GM23338 (cell line): ENCODE data around the gene TTLL6. TPM values are rescaled to one million over a fixed set of nuclear protein-coding genes. Genes with fewer than 3 reads are reported as not detected.

ENCODE experiments used
- ATAC-seq: fragments of 200-7000 bp; cut with Tn5 transposase; 3 replicates; pipeline ENCODE4 v1.9.1; 2020
- DNase-seq: peaks from one replicate; pipeline ENCODE4 v3.0.0-alpha.2; 2015; ENCODE audit warnings: low spot score
- H2AFZ ChIP-seq: fragments of 200-600 bp; sonication (generic); 2 replicates; pipeline ENCODE4 v1.8.0; 2016; ENCODE audit warnings: antibody characterized with exemption, mild to moderate bottlenecking, moderate library complexity
- H3F3A ChIP-seq: fragments of 200-600 bp; sonication (generic); replicated peaks from 2 replicates; pipeline ENCODE4 v1.8.0; 2017; ENCODE audit warnings: antibody characterized with exemption, mixed run types, low read depth
- H3K27ac ChIP-seq: fragments of 200-600 bp; sonication (generic); 2 replicates; pipeline ENCODE4 v1.6.1; 2016; ENCODE audit warnings: low read depth
- H3K27me3 ChIP-seq: fragments of 200-600 bp; sonication (generic); 2 replicates; pipeline ENCODE4 v1.8.0; 2016; ENCODE audit warnings: mild to moderate bottlenecking, mixed run types, moderate library complexity; ENCODE audit not compliant: insufficient read depth
- H3K36me3 ChIP-seq: fragments of 200-600 bp; sonication (generic); 2 replicates; pipeline ENCODE4 v1.8.0; 2016; ENCODE audit warnings: mild to moderate bottlenecking; ENCODE audit not compliant: insufficient read depth
- H3K4me1 ChIP-seq: fragments of 200-600 bp; sonication (generic); 2 replicates; pipeline ENCODE4 v1.8.0; 2016; ENCODE audit warnings: mild to moderate bottlenecking, moderate library complexity; ENCODE audit not compliant: insufficient read depth
- H3K4me2 ChIP-seq: fragments of 200-600 bp; sonication (generic); 2 replicates; pipeline ENCODE4 v1.7.1; 2017; ENCODE audit warnings: mixed run types
- H3K4me3 ChIP-seq: fragments of 200-600 bp; sonication (generic); 2 replicates; pipeline ENCODE4 v1.6.1; 2016; ENCODE audit warnings: mixed run types
- H3K79me2 ChIP-seq: fragments of 200-600 bp; sonication (generic); replicated peaks from 2 replicates; pipeline ENCODE4 v1.8.0; 2017; ENCODE audit warnings: mild to moderate bottlenecking; ENCODE audit not compliant: insufficient read depth
- H3K9me2 ChIP-seq: fragments of 200-600 bp; sonication (generic); 2 replicates; pipeline ENCODE4 v1.8.0; 2017; ENCODE audit not compliant: insufficient read depth
- H4K20me1 ChIP-seq: fragments of 200-600 bp; sonication (generic); replicated peaks from 2 replicates; pipeline ENCODE4 v1.8.0; 2017; ENCODE audit warnings: mild to moderate bottlenecking; ENCODE audit not compliant: insufficient read depth
- H3K27ac Mint-ChIP-seq: 2 replicates; pipeline ENCODE4 v1.8.0; 2020; ENCODE audit warnings: inconsistent platforms, mild to moderate bottlenecking, moderate library complexity, mixed read lengths
- H3K27me3 Mint-ChIP-seq: 3 replicates; pipeline ENCODE4 v1.8.0; 2022; ENCODE audit warnings: low read depth, mild to moderate bottlenecking, moderate library complexity, mixed read lengths, inconsistent platforms; ENCODE audit not compliant: insufficient read depth, poor library complexity
- H3K36me3 Mint-ChIP-seq: 3 replicates; pipeline ENCODE4 v1.8.0; 2021; ENCODE audit warnings: low read depth, mild to moderate bottlenecking, inconsistent platforms, moderate library complexity, mixed read lengths
- H3K4me1 Mint-ChIP-seq: 3 replicates; pipeline ENCODE4 v1.8.0; 2020; ENCODE audit warnings: mild to moderate bottlenecking, inconsistent platforms, mixed read lengths
- H3K4me3 Mint-ChIP-seq: 3 replicates; pipeline ENCODE4 v1.8.0; 2021; ENCODE audit warnings: moderate library complexity, mild to moderate bottlenecking, inconsistent platforms, mixed read lengths
- H3K9me3 Mint-ChIP-seq: 3 replicates; pipeline ENCODE4 v1.8.0; 2020; ENCODE audit warnings: moderate library complexity, mild to moderate bottlenecking, inconsistent platforms, mixed read lengths
- CREB1 ChIP-seq: fragments of 250-450 bp; sonication (Bioruptor Pico); IDR thresholded peaks from 2 replicates; pipeline ENCODE4 v1.5.0; 2020; ENCODE audit warnings: low read depth, mild to moderate bottlenecking, moderate library complexity
- EZH2 ChIP-seq: fragments of 200-600 bp; sonication (generic); IDR thresholded peaks from one replicate; pipeline ENCODE4 v1.8.0; 2017; ENCODE audit warnings: antibody characterized with exemption, mild to moderate bottlenecking, low read depth; ENCODE audit not compliant: unreplicated experiment
- EZH2phosphoT487 ChIP-seq: fragments of 200-600 bp; sonication (generic); IDR thresholded peaks from one replicate; pipeline ENCODE4 v1.8.1; 2018; ENCODE audit warnings: antibody characterized with exemption; ENCODE audit not compliant: unreplicated experiment
- NANOG ChIP-seq: IDR thresholded peaks from 2 replicates; pipeline ENCODE4 v1.6.1; 2016; ENCODE audit warnings: antibody characterized with exemption, borderline replicate concordance
- POLR2AphosphoS5 ChIP-seq: IDR thresholded peaks from 2 replicates; pipeline ENCODE4 v1.6.1; 2016; ENCODE audit warnings: antibody characterized with exemption, low read depth
- STAT1 ChIP-seq: IDR thresholded peaks from one replicate; pipeline ENCODE4 v1.6.1; 2016; ENCODE audit warnings: antibody characterized with exemption; ENCODE audit not compliant: unreplicated experiment
- ZNF114 ChIP-seq: fragments of 250-450 bp; sonication (Bioruptor Pico); IDR thresholded peaks from 2 replicates; pipeline ENCODE4 v1.5.0; 2020; ENCODE audit warnings: mild to moderate bottlenecking, moderate library complexity
- polyA plus RNA-seq: library from polyadenylated mRNA; unstranded; fragments of >200 nt; fragmentation: Nextera tagmentation; extraction: Ambion mirVana; gene quantifications from 2 replicates; pipeline ENCODE4 v1.2.1, GENCODE V29; 2016
- total RNA-seq: library from RNA; depleted of rRNA; stranded (reverse); fragments of >200 nt; shearing (Covaris generic); gene quantifications from 2 replicates; pipeline ENCODE4 v1.2.3, GENCODE V29; 2014
- TF ChIP-seq, protein P1 (sequence below): IDR thresholded peaks from one replicate; pipeline ENCODE4 v1.6.1; 2018; ENCODE audit warnings: antibody characterized with exemption; ENCODE audit not compliant: unreplicated experiment
- TF ChIP-seq, protein P2 (sequence below), 2 experiments: fragments of 200-600 bp in 1 of 2; sonication (generic) in 1 of 2; conservative IDR thresholded peaks; 2 replicates each; pipeline versions ENCODE4 v1.5.1 to v1.6.1; 2016 to 2017; ENCODE audit warnings: antibody characterized with exemption in 2 of 2, low read depth in 2 of 2, mild to moderate bottlenecking in 2 of 2, moderate library complexity in 1 of 2
- TF ChIP-seq, protein P3 (sequence below): IDR thresholded peaks from 2 replicates; pipeline ENCODE4 v1.6.1; 2016; ENCODE audit warnings: antibody characterized with exemption

The TTLL6 gene
- total and polyA plus RNA-seq, 2 experiments from 2014 or later: 1.9 to 4.7 TPM

DNA sequence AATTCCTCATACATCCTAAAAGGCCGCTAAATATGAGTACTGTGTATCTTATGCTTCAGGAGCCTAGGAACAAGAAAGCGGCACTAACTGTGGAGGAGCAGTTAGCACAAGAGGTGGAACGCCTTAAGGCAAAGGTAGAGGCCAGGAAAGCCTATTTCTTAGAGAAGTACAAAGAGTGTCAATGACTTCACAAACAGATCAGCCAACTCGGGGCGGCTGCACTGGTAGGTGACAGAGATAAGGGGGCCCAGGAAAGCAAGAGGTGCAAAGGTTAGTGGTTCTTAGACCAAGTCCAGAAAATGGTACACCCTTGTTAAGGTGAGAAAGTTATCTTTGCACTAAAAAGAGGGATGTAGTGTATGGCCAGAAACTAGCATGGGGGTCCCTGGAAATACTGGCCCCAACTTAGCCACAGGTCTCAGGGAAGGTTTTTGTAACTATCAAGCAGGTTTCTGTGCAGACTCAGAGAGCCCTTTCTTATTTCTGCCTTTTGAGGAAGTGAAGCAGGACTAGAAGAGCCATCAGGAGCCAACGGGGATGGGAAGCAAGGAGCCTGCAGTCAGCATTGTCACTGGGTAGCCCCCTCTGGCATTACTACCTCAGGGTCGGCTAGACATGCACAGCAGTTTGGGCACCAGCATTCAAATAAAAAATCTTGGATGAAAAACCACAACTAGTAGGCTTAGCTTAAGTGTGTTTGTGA is 37.9 kb upstream of the TTLL6 start:
- no peaks in the 10 kb centered on the region for H3K9me2 ChIP-seq
- H3K4me2 ChIP-seq: no peak overlapping the region
- H3K36me3 ChIP-seq: no peaks in the 10 kb centered on the region
- H3K4me1 Mint-ChIP-seq: no peaks in the 10 kb centered on the region; the same call in 2 of the 3 replicates
- H2AFZ ChIP-seq: no peak overlapping the region
- no peak for ATAC-seq
- H3K79me2 ChIP-seq: no peaks in the 10 kb centered on the region
- no peak overlapping the region for H3K4me3 Mint-ChIP-seq
- H3K27ac ChIP-seq: no peak overlapping the region
- H3K4me3 ChIP-seq: no peak overlapping the region
- H3K27me3 Mint-ChIP-seq: peaks cover 5% of the 10 kb centered on the region
- no peaks in the 10 kb centered on the region for H3K27me3 ChIP-seq
- TF ChIP-seq, protein P1, sequence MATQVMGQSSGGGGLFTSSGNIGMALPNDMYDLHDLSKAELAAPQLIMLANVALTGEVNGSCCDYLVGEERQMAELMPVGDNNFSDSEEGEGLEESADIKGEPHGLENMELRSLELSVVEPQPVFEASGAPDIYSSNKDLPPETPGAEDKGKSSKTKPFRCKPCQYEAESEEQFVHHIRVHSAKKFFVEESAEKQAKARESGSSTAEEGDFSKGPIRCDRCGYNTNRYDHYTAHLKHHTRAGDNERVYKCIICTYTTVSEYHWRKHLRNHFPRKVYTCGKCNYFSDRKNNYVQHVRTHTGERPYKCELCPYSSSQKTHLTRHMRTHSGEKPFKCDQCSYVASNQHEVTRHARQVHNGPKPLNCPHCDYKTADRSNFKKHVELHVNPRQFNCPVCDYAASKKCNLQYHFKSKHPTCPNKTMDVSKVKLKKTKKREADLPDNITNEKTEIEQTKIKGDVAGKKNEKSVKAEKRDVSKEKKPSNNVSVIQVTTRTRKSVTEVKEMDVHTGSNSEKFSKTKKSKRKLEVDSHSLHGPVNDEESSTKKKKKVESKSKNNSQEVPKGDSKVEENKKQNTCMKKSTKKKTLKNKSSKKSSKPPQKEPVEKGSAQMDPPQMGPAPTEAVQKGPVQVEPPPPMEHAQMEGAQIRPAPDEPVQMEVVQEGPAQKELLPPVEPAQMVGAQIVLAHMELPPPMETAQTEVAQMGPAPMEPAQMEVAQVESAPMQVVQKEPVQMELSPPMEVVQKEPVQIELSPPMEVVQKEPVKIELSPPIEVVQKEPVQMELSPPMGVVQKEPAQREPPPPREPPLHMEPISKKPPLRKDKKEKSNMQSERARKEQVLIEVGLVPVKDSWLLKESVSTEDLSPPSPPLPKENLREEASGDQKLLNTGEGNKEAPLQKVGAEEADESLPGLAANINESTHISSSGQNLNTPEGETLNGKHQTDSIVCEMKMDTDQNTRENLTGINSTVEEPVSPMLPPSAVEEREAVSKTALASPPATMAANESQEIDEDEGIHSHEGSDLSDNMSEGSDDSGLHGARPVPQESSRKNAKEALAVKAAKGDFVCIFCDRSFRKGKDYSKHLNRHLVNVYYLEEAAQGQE: no peak
- no peak for TF ChIP-seq POLR2AphosphoS5
- TF ChIP-seq EZH2: no peak
- TF ChIP-seq EZH2phosphoT487: no peak
- TF ChIP-seq, protein P2, sequence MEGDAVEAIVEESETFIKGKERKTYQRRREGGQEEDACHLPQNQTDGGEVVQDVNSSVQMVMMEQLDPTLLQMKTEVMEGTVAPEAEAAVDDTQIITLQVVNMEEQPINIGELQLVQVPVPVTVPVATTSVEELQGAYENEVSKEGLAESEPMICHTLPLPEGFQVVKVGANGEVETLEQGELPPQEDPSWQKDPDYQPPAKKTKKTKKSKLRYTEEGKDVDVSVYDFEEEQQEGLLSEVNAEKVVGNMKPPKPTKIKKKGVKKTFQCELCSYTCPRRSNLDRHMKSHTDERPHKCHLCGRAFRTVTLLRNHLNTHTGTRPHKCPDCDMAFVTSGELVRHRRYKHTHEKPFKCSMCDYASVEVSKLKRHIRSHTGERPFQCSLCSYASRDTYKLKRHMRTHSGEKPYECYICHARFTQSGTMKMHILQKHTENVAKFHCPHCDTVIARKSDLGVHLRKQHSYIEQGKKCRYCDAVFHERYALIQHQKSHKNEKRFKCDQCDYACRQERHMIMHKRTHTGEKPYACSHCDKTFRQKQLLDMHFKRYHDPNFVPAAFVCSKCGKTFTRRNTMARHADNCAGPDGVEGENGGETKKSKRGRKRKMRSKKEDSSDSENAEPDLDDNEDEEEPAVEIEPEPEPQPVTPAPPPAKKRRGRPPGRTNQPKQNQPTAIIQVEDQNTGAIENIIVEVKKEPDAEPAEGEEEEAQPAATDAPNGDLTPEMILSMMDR (conservative IDR thresholded peaks at IDR 0.05; ENCODE audit: low read depth in 2 of 2): no peak
- TF ChIP-seq CREB1 (CRISPR knock-in tag): no peak
- TF ChIP-seq ZNF114 (CRISPR knock-in tag): no peak
- no peaks in the 10 kb centered on the region for H4K20me1 ChIP-seq
- no peaks in the 10 kb centered on the region for H3K4me1 ChIP-seq
- no peaks in the 10 kb centered on the region for H3F3A ChIP-seq
- no peaks in the 10 kb centered on the region for H3K9me3 Mint-ChIP-seq
- no peak for DNase-seq
- no peak overlapping the region for H3K27ac Mint-ChIP-seq
- no peaks in the 10 kb centered on the region; the same call in 2 of the 3 replicates for H3K36me3 Mint-ChIP-seq

DNA sequence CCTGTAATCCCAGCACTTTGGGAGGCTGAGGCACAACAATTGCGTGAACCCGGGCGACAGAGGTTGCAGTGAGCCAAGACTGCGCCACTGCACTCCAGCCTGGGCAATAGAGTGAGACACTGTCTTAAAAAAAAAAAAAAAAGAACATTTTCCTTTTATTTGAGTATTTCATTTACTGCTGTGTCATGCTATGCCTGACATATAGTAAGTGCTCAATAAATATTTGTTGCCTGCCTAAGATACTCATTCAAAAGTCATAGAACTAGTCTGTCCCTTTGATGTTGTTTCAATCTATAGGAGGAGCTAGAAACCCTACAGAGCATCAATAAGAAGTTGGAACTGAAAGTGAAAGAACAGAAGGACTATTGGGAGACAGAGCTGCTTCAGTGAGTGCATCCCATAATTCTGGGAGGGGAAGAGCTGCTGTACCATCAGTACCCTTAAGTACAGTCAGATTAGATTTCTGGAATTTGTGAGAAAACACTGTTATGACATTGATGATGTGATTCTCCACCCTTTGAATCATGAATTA is 33.8 kb upstream of the TTLL6 start:
- Histone ChIP-seq H2AFZ (no peak overlapping the region), H3F3A (no peaks in the 10 kb centered on the region), H3K36me3 (no peaks in the 10 kb centered on the region), H4K20me1 (no peaks in the 10 kb centered on the region), H3K27me3 (no peaks in the 10 kb centered on the region), H3K4me1 (no peaks in the 10 kb centered on the region), H3K27ac (no peak overlapping the region), H3K4me3 (no peak overlapping the region), H3K4me2 (no peak overlapping the region), H3K9me2 (no peaks in the 10 kb centered on the region), H3K79me2 (no peaks in the 10 kb centered on the region)
- Mint-ChIP-seq H3K4me3 (no peak overlapping the region), H3K27ac (no peak overlapping the region), H3K36me3 (no peaks in the 10 kb centered on the region; the same call in 2 of the 3 replicates), H3K4me1 (no peaks in the 10 kb centered on the region; the same call in 2 of the 3 replicates), H3K27me3 (peaks cover 5% of the 10 kb centered on the region), H3K9me3 (no peaks in the 10 kb centered on the region)
- ATAC-seq: no peak
- no peak for DNase-seq
- no peak for TF ChIP-seq NANOG
- TF ChIP-seq, protein P3, sequence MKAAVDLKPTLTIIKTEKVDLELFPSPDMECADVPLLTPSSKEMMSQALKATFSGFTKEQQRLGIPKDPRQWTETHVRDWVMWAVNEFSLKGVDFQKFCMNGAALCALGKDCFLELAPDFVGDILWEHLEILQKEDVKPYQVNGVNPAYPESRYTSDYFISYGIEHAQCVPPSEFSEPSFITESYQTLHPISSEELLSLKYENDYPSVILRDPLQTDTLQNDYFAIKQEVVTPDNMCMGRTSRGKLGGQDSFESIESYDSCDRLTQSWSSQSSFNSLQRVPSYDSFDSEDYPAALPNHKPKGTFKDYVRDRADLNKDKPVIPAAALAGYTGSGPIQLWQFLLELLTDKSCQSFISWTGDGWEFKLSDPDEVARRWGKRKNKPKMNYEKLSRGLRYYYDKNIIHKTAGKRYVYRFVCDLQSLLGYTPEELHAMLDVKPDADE: no peak
- no peak for TF ChIP-seq ZNF114 (CRISPR knock-in tag)
- TF ChIP-seq POLR2AphosphoS5: no peak
- no peak for TF ChIP-seq STAT1
- TF ChIP-seq, protein P1: no peak
- TF ChIP-seq, protein P2 (conservative IDR thresholded peaks at IDR 0.05; ENCODE audit: low read depth in 2 of 2): no peak
- no peak for TF ChIP-seq EZH2
